Measurements from ENCODE around the gene ATP5F1E.
"Not testable (repeated sequence)": the region's sequence is repeated elsewhere in the genome, so short reads cannot be mapped to it uniquely, and the experiment has no call there.

Gene ATP5F1E

GRCh38 chr20:59043698-59044097, 11.6 kb upstream of the ATP5F1E start:
- no peak for DNase-seq (ENCODE audit: extremely low read depth in 1 of 2, low read depth in 1 of 2)

- DNase-seq (ENCODE audit: extremely low read depth in 1 of 2, low read depth in 1 of 2) = peak; percentile 65 to 92
These were observed 10.9 kb upstream of the ATP5F1E start for GRCh38 chr20:59042796-59043631.

GRCh38 chr20:59042151-59042795, 10.1 kb upstream of the ATP5F1E start, which contains the start of gene PRELID3B:
TSS of gene PRELID3B (minus strand) at chr20:59042786. CDS start at chr20:59042730, 56 bp downstream.
- no peak for DNase-seq (ENCODE audit: extremely low read depth in 1 of 2, low read depth in 1 of 2)

GRCh38 chr20:59041487-59041886, 9.4 kb upstream of the ATP5F1E start:
- not testable (repeated sequence) for DNase-seq (ENCODE audit: extremely low read depth in 1 of 2, low read depth in 1 of 2)

- no peak for DNase-seq (ENCODE audit: extremely low read depth in 1 of 2, low read depth in 1 of 2)
These were observed 8.5 kb upstream of the ATP5F1E start for GRCh38 chr20:59040667-59041066.

- no peak for DNase-seq (ENCODE audit: extremely low read depth in 1 of 2, low read depth in 1 of 2)
These were observed 7.1 kb upstream of the ATP5F1E start for GRCh38 chr20:59039233-59039632.

- DNase-seq (ENCODE audit: extremely low read depth in 1 of 2, low read depth in 1 of 2) = no peak
These were observed 5.3 kb upstream of the ATP5F1E start for GRCh38 chr20:59037386-59037785.

- DNase-seq (ENCODE audit: extremely low read depth in 1 of 2, low read depth in 1 of 2) = no peak
These were observed 3.2 kb upstream of the ATP5F1E start for GRCh38 chr20:59035381-59035780.

GRCh38 chr20:59033616-59034165, 1.6 kb upstream of the ATP5F1E start:
- DNase-seq (ENCODE audit: extremely low read depth in 1 of 2, low read depth in 1 of 2) = no peak

GRCh38 chr20:59033093-59033492, 958 bp upstream of the ATP5F1E start:
- no peak for DNase-seq (ENCODE audit: extremely low read depth in 1 of 2, low read depth in 1 of 2)

- no peak for DNase-seq (ENCODE audit: extremely low read depth in 1 of 2, low read depth in 1 of 2)
These were observed 551 bp upstream of the ATP5F1E start for GRCh38 chr20:59032713-59033059.

- no peak for DNase-seq (ENCODE audit: extremely low read depth in 1 of 2, low read depth in 1 of 2)
These were observed 542 bp downstream of the ATP5F1E start for GRCh38 chr20:59031564-59032022.

- DNase-seq (ENCODE audit: extremely low read depth in 1 of 2, low read depth in 1 of 2) = no peak
These were observed 1.1 kb downstream of the ATP5F1E start for GRCh38 chr20:59030911-59031563.

GRCh38 chr20:59028812-59029211, 3.3 kb downstream of the ATP5F1E start:
- DNase-seq (ENCODE audit: extremely low read depth in 1 of 2, low read depth in 1 of 2) = no peak

- DNase-seq (ENCODE audit: extremely low read depth in 1 of 2, low read depth in 1 of 2) = no peak
These were observed 4.3 kb downstream of the ATP5F1E start for GRCh38 chr20:59027741-59028320.

GRCh38 chr20:59026904-59027740, 5.0 kb downstream of the ATP5F1E start:
- DNase-seq (ENCODE audit: extremely low read depth in 1 of 2, low read depth in 1 of 2) = no peak

- no peak for DNase-seq (ENCODE audit: extremely low read depth in 1 of 2, low read depth in 1 of 2)
These were observed 6.6 kb downstream of the ATP5F1E start for GRCh38 chr20:59025511-59025910.

GRCh38 chr20:59025086-59025485, 7.0 kb downstream of the ATP5F1E start:
- DNase-seq (ENCODE audit: extremely low read depth in 1 of 2, low read depth in 1 of 2) = no peak

GRCh38 chr20:59024111-59024530, 8.0 kb downstream of the ATP5F1E start:
- DNase-seq (ENCODE audit: extremely low read depth in 1 of 2, low read depth in 1 of 2) = no peak

GRCh38 chr20:59023616-59024015, 8.5 kb downstream of the ATP5F1E start:
- no peak for DNase-seq (ENCODE audit: extremely low read depth in 1 of 2, low read depth in 1 of 2)
